RCC 7860 (cell line): Measurements from ENCODE around the gene TGM3.

Experiments
- DNase-seq: peaks from one replicate; pipeline ENCODE4 v3.0.0-alpha.2; 2015; ENCODE audit warnings: low spot score
- FAIRE-seq: peaks from 2 replicates; lab custom pipeline; 2012; peaks lifted over from hg19 to GRCh38; lab: Jason Lieb, UNC

The TGM3 gene

DNA sequence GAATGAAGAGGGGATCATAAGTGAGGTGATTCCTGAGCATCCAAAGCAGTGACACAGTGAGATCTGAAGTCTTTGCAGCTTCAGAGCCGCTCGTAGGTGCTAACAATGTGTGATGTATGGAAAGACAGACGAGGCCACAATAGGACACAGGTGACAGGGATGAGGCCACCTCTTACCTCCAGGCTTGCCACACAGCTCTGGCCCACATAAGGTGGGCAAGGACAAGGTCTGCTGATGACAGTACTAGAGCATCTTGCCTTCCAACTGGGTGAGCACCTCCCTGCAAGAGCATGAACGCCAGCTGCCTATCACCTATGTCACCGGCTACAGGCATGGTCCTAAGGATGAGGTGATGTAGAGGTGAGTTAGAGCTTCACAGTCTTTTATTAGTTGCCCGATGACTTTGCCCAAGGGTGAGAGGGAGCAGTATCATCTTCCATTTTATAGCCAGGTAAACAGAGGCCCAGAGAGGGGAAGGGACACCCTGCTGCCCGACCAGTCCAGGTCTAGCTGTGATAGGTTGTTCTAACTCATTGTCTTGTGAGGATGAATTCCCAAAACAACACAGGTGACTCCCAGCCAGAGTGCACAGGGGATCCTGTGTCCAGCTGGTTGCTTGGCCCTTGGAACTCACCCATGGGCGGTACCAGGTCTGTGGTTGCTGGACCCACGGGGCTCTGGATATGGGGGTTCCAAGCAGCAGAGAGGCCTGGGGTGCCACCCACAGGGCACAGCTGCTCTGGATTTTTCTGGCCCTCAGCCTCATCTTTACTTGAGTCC lies 78.7 kb downstream of the TGM3 start:
- DNase-seq = no peak
- FAIRE-seq = no peak

DNA sequence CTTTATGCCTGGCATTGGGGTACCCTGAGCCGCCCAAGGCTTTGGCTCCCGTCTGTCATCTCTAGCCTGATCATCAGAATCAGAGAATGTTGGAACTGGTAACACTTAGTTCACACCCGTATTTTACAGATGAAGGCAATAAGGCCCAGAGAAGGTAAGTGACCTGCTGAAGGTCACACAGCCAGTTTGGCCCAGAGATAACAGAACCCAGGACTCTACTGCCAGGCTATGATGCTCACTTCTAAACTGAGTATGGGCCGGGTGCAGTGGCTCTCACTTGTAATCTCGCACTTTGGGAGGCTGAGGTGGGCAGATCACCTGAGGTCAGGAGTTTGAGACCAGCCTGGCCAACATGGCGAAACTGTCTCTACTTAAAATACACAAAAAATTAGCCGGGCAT lies 83.1 kb downstream of the TGM3 start:
- no peak for DNase-seq
- FAIRE-seq = no peak

DNA sequence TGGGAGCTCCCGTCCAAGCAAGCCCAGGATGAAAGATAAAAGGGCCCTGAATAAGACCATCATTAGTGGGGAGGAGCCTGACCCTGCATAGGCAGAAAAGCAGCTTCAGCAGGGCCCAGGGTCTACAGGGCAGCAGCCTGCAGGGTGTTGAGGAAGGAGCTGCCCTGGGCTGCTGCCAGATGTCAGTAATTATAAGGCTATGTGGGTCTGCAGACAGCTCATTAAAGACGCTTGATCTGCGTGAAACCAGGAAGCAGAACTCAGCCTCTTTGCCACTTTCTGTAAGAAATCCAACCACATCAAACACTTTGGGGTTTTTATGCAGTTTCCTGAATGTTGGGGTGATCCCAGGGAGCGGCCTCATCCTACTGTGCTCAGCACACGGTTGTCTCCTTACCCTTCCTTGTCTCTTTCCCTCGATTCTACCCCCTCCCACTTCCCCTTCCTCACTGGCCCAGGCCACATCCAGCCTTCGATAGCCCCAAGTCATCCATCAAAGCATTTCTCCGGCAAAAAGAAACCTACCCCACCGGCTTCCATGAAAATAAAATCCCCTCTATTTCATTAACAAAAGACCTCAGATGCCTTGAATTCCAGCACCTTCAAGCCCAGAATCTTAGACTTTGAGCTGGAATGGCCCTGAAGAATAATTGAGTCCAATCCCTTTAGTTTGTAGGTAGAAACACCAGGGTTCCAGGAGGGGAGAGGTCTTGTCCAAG lies 83.9 kb downstream of the TGM3 start:
- FAIRE-seq (no peak), DNase-seq (no peak)

DNA sequence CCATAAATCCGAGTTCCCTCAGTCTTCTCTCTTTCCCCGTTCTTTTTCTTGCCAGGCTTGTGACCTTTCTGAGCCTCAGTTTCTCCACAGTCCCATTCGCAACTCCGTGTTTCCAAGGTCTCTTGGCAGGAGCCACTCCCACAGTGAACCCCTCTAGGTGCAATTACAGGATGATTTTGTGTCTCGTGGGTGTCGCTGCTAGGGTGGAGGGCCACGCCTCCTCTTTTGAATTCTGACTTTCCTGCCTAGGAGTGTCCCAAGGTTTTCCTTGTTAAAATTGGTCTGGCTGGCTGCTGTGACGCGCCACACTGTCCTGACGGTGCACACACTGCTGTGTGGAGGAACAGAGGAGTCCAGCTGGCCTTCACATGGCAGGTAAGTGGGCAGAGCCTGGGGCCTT lies 84.8 kb downstream of the TGM3 start, which contains the start of gene TGM6:
Gene TGM6 (plus strand): TSS at position 301 of the 400 bp plus-strand sequence. CDS start 68 bp downstream, at position 369.
- no peak for DNase-seq
- FAIRE-seq = no peak

DNA sequence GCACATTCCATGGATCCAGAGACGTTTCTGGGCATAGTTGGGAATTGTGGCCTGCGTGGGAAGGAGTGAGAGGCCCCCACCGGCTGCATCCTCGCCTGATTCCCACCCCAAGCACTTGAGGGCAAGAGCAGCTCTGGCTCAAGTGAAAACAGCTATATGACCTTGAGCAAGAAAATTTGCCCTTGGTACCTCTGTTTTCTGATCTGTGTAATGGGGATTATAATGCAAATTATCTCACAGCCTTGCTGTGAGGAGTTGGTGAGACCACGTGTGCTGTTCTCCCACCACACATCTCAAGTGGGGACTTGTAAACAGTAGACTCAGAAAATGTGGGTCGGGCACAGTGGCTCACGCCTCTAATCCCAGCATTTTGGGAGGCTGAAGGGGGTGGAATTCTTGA lies 85.5 kb downstream of the TGM3 start:
- DNase-seq (no peak), FAIRE-seq (no peak)

DNA sequence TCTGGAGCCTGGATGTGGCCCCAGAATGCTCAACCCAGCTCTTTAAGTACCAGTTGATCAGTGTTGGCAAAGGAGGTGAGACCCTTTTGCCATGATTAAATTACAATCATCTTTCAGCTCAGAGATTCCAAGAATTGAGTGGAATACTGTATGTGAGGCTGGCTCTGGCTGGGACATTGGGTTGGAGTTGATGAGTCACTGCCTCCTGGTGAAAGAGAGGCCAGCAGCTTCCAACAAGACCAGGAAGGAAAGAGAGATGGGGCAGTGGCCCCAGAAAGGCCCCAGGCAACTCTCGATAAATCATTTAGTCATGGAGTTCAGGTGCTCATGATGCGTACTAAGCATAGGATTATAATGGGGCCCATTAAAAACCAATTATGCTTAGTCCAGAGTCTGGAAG lies 87.0 kb downstream of the TGM3 start:
- DNase-seq (no peak), FAIRE-seq (no peak)

DNA sequence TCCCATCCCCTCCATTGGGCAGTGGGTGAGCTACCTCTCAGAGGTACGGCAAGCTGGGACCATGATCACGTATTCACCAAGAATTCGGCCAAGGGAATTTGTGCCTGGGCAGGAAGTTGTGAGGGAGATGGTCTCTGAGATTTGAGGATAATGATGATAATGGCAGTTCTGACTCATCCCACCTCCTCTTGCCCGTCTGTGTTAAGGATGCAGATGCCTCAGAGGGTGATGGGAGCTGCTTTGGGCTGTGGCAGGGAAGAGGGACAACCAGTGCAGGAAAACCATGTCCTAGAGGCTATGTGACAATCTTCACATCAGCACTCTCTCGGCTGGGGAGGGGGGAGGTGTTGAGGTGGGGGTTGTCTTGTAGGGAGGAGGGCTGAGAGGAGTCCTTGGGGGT lies 89.2 kb downstream of the TGM3 start:
- FAIRE-seq = no peak
- DNase-seq = no peak

DNA sequence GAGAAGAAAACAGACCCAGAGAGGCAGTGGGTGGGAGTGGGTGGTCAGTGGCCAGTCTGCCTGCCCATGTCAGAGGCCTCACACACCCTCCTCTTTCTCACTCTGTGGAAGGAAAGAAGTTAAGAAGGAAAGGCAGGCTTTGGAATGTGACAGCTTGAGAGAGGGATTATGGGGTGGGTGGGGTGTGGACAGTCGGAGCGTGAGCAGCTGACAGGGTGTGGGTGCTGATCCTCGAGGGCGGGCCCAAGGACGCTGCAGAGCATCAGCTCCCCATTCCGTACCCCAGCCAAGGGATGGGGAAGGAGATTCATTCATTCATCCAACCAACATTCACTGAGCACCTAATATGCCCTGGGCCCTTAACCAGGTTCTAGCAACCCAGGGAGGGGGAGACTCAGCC lies 89.7 kb downstream of the TGM3 start:
- no peak for FAIRE-seq
- no peak for DNase-seq

DNA sequence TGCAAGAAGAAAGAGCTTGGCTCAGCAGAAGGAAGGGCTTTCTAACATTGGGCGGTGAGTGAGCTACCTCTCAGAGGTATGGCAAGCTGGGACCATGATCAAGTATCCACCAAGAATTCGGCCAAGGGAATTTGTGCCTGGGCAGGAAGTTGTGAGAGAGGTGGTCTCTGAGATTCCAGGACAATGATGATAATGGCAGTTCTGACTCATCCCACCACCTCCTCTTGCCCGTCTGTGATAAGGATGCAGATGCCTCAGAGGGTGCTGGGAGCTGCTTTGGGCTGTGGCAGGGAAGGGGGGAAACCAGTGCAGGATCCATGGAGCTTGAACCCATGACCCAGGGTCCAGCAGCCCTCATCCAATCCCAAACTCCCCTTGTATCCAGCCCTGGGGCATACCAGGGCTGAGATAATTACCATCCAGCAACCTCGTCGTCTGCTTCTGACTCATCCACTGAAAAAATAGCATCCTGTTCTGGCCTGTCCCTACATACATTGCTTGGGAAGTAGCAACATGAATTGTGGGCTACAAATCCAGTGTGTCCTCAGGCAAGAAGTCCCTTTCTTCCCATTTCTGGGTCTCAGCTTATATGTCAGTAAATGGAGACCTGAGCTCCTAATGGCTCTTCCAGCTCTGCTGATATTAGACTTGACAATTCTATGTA lies 90.8 kb downstream of the TGM3 start:
- peak; percentile 54 for DNase-seq
- no peak for FAIRE-seq

DNA sequence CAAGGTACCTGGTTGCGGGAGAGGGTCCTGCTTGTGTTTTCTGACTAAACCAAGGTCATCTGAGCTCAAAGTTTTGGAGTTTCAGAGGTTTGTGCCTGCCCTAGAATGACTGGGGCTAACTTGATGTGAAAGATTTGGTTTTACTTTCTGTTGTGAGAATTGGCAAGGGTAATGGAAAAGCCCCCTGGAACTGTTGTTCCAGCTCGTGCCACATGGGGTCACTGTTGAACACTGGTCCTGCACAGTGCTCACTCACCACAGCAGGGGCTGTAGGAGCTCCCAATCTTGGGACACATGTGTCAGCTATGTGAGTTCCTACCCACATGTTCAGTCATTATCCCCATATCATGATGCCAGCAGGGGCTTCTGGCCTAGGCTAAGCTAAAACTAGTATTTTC lies 91.4 kb downstream of the TGM3 start:
- FAIRE-seq = no peak
- DNase-seq = no peak

DNA sequence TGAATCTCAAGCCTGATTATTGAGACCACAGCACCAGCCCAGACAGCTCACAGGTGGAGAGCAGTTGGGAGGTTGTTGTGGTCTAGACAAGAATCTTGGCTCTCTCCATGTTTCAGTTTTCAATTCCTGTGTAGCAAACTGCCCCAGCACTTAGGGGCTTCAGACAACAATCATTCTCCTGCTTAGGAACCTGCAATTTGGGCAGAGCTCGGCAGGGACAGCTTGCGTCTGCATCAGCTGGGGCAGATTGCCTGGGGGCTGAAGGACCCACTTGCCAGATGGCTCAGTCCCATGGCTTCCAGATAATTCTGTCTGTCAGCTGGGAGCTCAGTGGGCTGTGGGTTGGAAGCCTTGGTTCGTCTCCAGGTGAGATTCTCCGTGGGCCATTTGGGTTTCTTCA lies 91.8 kb downstream of the TGM3 start:
- DNase-seq (no peak), FAIRE-seq (no peak)
